HCT116 (cell line): ENCODE measurements around the gene NSMF. TPM values are rescaled to one million over a fixed set of nuclear protein-coding genes. Genes with fewer than 3 reads are reported as not detected.

Experiments used
- ATAC-seq: fragments of 200-7000 bp; cut with Tn5 transposase; 2 replicates; pipeline ENCODE4 v1.9.1; 2020; ENCODE audit warnings: mild to moderate bottlenecking, moderate library complexity
- BruUV-seq: library from RNA; stranded (reverse); fragments of 400-500 nt; replicated peaks from 2 replicates; lab custom pipeline; 2021; lab: Mats Ljungman, UMichigan
- CTCF ChIA-PET: fragments of 300-600 bp; sonication (Branson Sonifier 250); formaldehyde crosslinking; loops from one replicate; lab custom pipeline; 2021; ENCODE audit warnings: antibody characterized with exemption; lab: Charles Lee
- POLR2A ChIA-PET: fragments of 300-600, 350-600 bp; sonication (Branson Sonifier 250); formaldehyde crosslinking; loops from one replicate; lab custom pipeline; 2021; ENCODE audit warnings: antibody characterized with exemption; lab: Charles Lee
- RAD21 ChIA-PET, 2 experiments: fragments of 300-600 bp; sonication (Branson Sonifier 250); formaldehyde crosslinking; loops; one replicate each; lab custom pipeline; 2023; ENCODE audit warnings: low total read pairs in 2 of 2; ENCODE audit not compliant: uncharacterized antibody in 2 of 2, unreplicated experiment in 2 of 2, low non-redundant PET in 1 of 2; lab: Charles Lee
- DNase-seq: peaks from one replicate; pipeline ENCODE4 v3.0.0-alpha.2; 2010; ENCODE audit warnings: low read depth, low spot score
- H2AFZ ChIP-seq: fragments of 200-600 bp; shearing (Covaris generic), sonication (generic); 2 replicates; pipeline ENCODE4 v1.6.1; 2017; ENCODE audit warnings: low read depth, mixed run types, mixed read lengths, antibody characterized with exemption, low read length; ENCODE audit not compliant: poor library complexity, severe bottlenecking
- H3K27ac ChIP-seq: 2 replicates; pipeline ENCODE4 v1.5.1; 2012; ENCODE audit warnings: low read depth, low read length
- H3K27me3 ChIP-seq: fragments of 200-600 bp; sonication (generic); 2 replicates; pipeline ENCODE4 v1.6.1; 2016; ENCODE audit warnings: mixed run types, low read length, mixed read lengths; ENCODE audit not compliant: insufficient read depth
- H3K36me3 ChIP-seq, 2 experiments: fragments of 200-500 bp in 1 of 2; fragments of 200-600 bp in 1 of 2; sonication (Bioruptor generic) in 1 of 2; sonication (generic) in 1 of 2; 2 replicates each; pipeline versions ENCODE4 v1.5.1 to v1.6.1; 2014 to 2016; ENCODE audit warnings: low read length in 2 of 2, inconsistent platforms in 1 of 2, mixed read lengths in 1 of 2, mixed run types in 1 of 2; ENCODE audit not compliant: insufficient read depth in 2 of 2, control insufficient read depth in 1 of 2
- H3K4me1 ChIP-seq, 2 experiments: fragments of 200-600 bp in 1 of 2; sonication (generic) in 1 of 2; 2 replicates each; pipeline versions ENCODE4 v1.5.1 to v1.6.1; 2012 to 2017; ENCODE audit warnings: low read length in 2 of 2, inconsistent platforms in 1 of 2, mild to moderate bottlenecking in 1 of 2, mixed read lengths in 1 of 2, mixed run types in 1 of 2, moderate library complexity in 1 of 2; ENCODE audit not compliant: insufficient read depth in 2 of 2, control insufficient read depth in 1 of 2
- H3K4me2 ChIP-seq: fragments of 200-600 bp; sonication (generic); 2 replicates; pipeline ENCODE4 v1.6.1; 2017; ENCODE audit warnings: mixed run types, low read length, mixed read lengths
- H3K4me3 ChIP-seq, 2 experiments: fragments of 200-600 bp in 1 of 2; sonication (generic) in 1 of 2; replicated peaks in 1 of 2; 2 replicates each; pipeline ENCODE4 v1.5.1; 2011 to 2016; ENCODE audit warnings: low read length in 2 of 2, control low read depth in 1 of 2, low read depth in 1 of 2, mild to moderate bottlenecking in 1 of 2, mixed read lengths in 1 of 2, mixed run types in 1 of 2
- H3K79me2 ChIP-seq: fragments of 200-600 bp; sonication (generic); 2 replicates; pipeline ENCODE4 v1.6.1; 2017; ENCODE audit warnings: mild to moderate bottlenecking, mixed run types, low read length, moderate library complexity, mixed read lengths; ENCODE audit not compliant: insufficient read depth
- H3K9ac ChIP-seq: fragments of 200-600 bp; sonication (generic); 2 replicates; pipeline ENCODE4 v1.6.1; 2016; ENCODE audit warnings: low read length, mixed read lengths
- H3K9me2 ChIP-seq: fragments of 200-600 bp; sonication (generic), shearing (Covaris generic); 2 replicates; pipeline ENCODE4 v1.6.1; 2017; ENCODE audit warnings: mixed run types, mild to moderate bottlenecking, moderate library complexity; ENCODE audit not compliant: insufficient read depth
- H3K9me3 ChIP-seq, 2 experiments: fragments of 200-500 bp in 1 of 2; fragments of 200-600 bp in 1 of 2; sonication (Bioruptor generic) in 1 of 2; sonication (generic) in 1 of 2; 2 replicates each; pipeline ENCODE4 v1.6.1; 2014 to 2017; ENCODE audit warnings: low read length in 2 of 2, mixed read lengths in 2 of 2, inconsistent platforms in 1 of 2, low read depth in 1 of 2, mild to moderate bottlenecking in 1 of 2, mixed run types in 1 of 2, moderate library complexity in 1 of 2; ENCODE audit not compliant: control insufficient read depth in 1 of 2, insufficient read depth in 1 of 2
- H4K20me1 ChIP-seq: fragments of 200-600 bp; sonication (generic), shearing (Covaris generic); 2 replicates; pipeline ENCODE4 v1.6.1; 2017; ENCODE audit warnings: mixed run types, mild to moderate bottlenecking, moderate library complexity; ENCODE audit not compliant: insufficient read depth
- CBX3 ChIP-seq: IDR thresholded peaks from 2 replicates; pipeline ENCODE4 v1.6.1; 2012; ENCODE audit warnings: low read depth
- CEBPB ChIP-seq: IDR thresholded peaks from 2 replicates; pipeline ENCODE4 v1.6.1; 2012; ENCODE audit warnings: low read depth
- EGR1 ChIP-seq: IDR thresholded peaks from 2 replicates; pipeline ENCODE4 v1.6.1; 2012; ENCODE audit warnings: low read depth
- ELF1 ChIP-seq: IDR thresholded peaks from 2 replicates; pipeline ENCODE4 v1.6.1; 2012; ENCODE audit warnings: low read depth, borderline replicate concordance
- EZH2 ChIP-seq: fragments of 200-600 bp; sonication (generic); IDR thresholded peaks from 2 replicates; pipeline ENCODE4 v1.6.1; 2017; ENCODE audit warnings: antibody characterized with exemption, mixed run types
- EZH2phosphoT487 ChIP-seq: fragments of 200-600 bp; IDR thresholded peaks from 2 replicates; pipeline ENCODE4 v1.6.1; 2018; ENCODE audit warnings: antibody characterized with exemption, borderline replicate concordance
- FOSL1 ChIP-seq: IDR thresholded peaks from 2 replicates; pipeline ENCODE4 v1.6.1; 2012; ENCODE audit warnings: low read depth
- JUND ChIP-seq: IDR thresholded peaks from 2 replicates; pipeline ENCODE4 v1.6.1; 2012
- POLR2A ChIP-seq: IDR thresholded peaks from 2 replicates; pipeline ENCODE4 v1.7.0; 2011; ENCODE audit warnings: borderline replicate concordance; ENCODE audit not compliant: insufficient read depth, insufficient read length; ENCODE audit errors: extremely low read depth
- POLR2AphosphoS5 ChIP-seq: IDR thresholded peaks from 2 replicates; pipeline ENCODE4 v1.6.1; 2011; ENCODE audit warnings: mild to moderate bottlenecking, low read depth, low read length, moderate library complexity
- RAD21 ChIP-seq: IDR thresholded peaks from 2 replicates; pipeline ENCODE4 v1.6.1; 2012; ENCODE audit warnings: low read depth, mild to moderate bottlenecking
- SP1 ChIP-seq: IDR thresholded peaks from 2 replicates; pipeline ENCODE4 v1.6.1; 2012; ENCODE audit warnings: low read depth
- SRF ChIP-seq: IDR thresholded peaks from 2 replicates; pipeline ENCODE4 v1.6.1; 2012; ENCODE audit warnings: low read depth
- TCF7L2 ChIP-seq: IDR thresholded peaks from 2 replicates; pipeline ENCODE4 v1.7.0; 2011; ENCODE audit warnings: borderline replicate concordance, inconsistent platforms; ENCODE audit not compliant: insufficient read depth, insufficient read length; ENCODE audit errors: extremely low read depth
- YY1 ChIP-seq: IDR thresholded peaks from 2 replicates; pipeline ENCODE4 v1.6.1; 2011; ENCODE audit warnings: low read length, low read depth, moderate library complexity, mild to moderate bottlenecking; ENCODE audit not compliant: insufficient replicate concordance; ENCODE audit errors: extremely low read depth
- ZFX ChIP-seq: fragments of 450-650 bp; IDR thresholded peaks from 2 replicates; pipeline ENCODE4 v1.6.1; 2017
- ZNF274 ChIP-seq: fragments of 200-500 bp; sonication (Bioruptor generic); IDR thresholded peaks from 2 replicates; pipeline ENCODE4 v1.6.1; 2014; ENCODE audit warnings: mild to moderate bottlenecking, low read depth, low read length, inconsistent platforms
- intact Hi-C: fragments of 100-400 bp; cut with micrococcal nuclease; formaldehyde crosslinking; loops from 2 replicates; pipeline ENCODE4 v1.10.0; 2022
- total RNA-seq: library from RNA; stranded (reverse); gene quantifications from one replicate; pipeline ENCODE4 v1.2.1, GENCODE V29; 2021; ENCODE audit not compliant: unreplicated experiment
- TF ChIP-seq, protein P1 (sequence below), 3 experiments: fragments of 200-600 bp in 1 of 3; sonication (generic) in 1 of 3; IDR thresholded peaks in 2 of 3; conservative IDR thresholded peaks in 1 of 3; 2 replicates each; pipeline ENCODE4 v1.5.1; 2012 to 2017; ENCODE audit warnings: low read depth in 2 of 3, low read length in 2 of 3, antibody characterized with exemption in 1 of 3, borderline replicate concordance in 1 of 3, control low read depth in 1 of 3, mild to moderate bottlenecking in 1 of 3, mixed read lengths in 1 of 3, mixed run types in 1 of 3, moderate library complexity in 1 of 3; ENCODE audit not compliant: insufficient read depth in 1 of 3
- TF ChIP-seq, protein P2 (sequence below): IDR thresholded peaks from 2 replicates; pipeline ENCODE4 v1.6.1; 2012; ENCODE audit warnings: low read depth
- TF ChIP-seq, protein P3 (sequence below): IDR thresholded peaks from 2 replicates; pipeline ENCODE4 v1.6.1; 2011; ENCODE audit warnings: mild to moderate bottlenecking, low read length, moderate library complexity; ENCODE audit not compliant: insufficient replicate concordance; ENCODE audit errors: extremely low read depth

Gene NSMF
- total RNA-seq, 1 experiment from 2014 or later: 81.9 TPM

DNA sequence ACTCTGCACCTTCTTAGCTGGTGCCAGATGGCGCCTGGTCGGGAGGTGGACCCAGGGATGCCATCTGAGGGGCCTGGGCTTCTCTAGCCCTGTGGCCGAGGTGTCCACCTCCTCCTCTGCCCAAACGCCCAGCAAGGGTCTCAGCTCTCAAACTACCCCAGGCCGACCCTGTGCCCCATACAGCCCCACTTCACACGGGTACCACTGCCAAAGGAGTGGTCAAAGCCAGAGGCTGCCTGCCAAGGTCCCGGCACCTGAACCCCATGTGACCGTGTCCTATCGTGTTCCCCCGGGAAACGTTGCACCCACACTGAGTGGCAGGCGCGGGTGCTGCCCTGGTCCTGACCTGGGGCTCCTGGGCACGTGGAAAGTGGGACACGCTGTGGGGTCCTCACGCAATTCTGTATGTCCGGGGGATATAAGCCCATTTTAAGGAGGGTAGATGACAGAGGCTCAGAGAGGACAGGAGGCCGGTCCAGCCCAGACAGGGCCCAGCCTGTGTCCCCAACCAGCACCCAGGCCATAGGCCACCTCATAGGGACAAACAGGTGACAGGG lies 19.9 kb downstream of the NSMF start:
- Histone ChIP-seq H3K4me2 (no peak overlapping the region), H3K4me1 (peaks cover 26 to 40% of the 10 kb centered on the region in 2 experiments), H4K20me1 (no peaks in the 10 kb centered on the region), H3K79me2 (no peaks in the 10 kb centered on the region), H2AFZ (no peak overlapping the region), H3K27me3 (no peaks in the 10 kb centered on the region), H3K9me3 (no peaks in the 10 kb centered on the region), H3K4me3 (no peak overlapping the region), H3K9ac (no peak overlapping the region), H3K9me2 (no peaks in the 10 kb centered on the region), H3K36me3 (no peaks in the 10 kb centered on the region), H3K27ac (no peak overlapping the region)
- TF ChIP-seq ZFX (no peak), ELF1 (no peak), FOSL1 (no peak), SRF (no peak), EZH2phosphoT487 (no peak), SP1 (no peak), ZNF274 (no peak), YY1 (no peak), RAD21 (no peak), JUND (no peak), TCF7L2 (no peak), EGR1 (no peak), EZH2 (no peak), CBX3 (no peak), CEBPB (no peak), POLR2AphosphoS5 (no peak), POLR2A (no peak)
- TF ChIP-seq, protein P1, sequence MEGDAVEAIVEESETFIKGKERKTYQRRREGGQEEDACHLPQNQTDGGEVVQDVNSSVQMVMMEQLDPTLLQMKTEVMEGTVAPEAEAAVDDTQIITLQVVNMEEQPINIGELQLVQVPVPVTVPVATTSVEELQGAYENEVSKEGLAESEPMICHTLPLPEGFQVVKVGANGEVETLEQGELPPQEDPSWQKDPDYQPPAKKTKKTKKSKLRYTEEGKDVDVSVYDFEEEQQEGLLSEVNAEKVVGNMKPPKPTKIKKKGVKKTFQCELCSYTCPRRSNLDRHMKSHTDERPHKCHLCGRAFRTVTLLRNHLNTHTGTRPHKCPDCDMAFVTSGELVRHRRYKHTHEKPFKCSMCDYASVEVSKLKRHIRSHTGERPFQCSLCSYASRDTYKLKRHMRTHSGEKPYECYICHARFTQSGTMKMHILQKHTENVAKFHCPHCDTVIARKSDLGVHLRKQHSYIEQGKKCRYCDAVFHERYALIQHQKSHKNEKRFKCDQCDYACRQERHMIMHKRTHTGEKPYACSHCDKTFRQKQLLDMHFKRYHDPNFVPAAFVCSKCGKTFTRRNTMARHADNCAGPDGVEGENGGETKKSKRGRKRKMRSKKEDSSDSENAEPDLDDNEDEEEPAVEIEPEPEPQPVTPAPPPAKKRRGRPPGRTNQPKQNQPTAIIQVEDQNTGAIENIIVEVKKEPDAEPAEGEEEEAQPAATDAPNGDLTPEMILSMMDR (IDR thresholded peaks at IDR 0.05 in 2 of 3, conservative IDR thresholded peaks at IDR 0.05 in 1 of 3; ENCODE audit: borderline replicate concordance in 1 of 3, insufficient read depth in 1 of 3, low read depth in 2 of 3, low read length in 2 of 3): no peak
- TF ChIP-seq, protein P2, sequence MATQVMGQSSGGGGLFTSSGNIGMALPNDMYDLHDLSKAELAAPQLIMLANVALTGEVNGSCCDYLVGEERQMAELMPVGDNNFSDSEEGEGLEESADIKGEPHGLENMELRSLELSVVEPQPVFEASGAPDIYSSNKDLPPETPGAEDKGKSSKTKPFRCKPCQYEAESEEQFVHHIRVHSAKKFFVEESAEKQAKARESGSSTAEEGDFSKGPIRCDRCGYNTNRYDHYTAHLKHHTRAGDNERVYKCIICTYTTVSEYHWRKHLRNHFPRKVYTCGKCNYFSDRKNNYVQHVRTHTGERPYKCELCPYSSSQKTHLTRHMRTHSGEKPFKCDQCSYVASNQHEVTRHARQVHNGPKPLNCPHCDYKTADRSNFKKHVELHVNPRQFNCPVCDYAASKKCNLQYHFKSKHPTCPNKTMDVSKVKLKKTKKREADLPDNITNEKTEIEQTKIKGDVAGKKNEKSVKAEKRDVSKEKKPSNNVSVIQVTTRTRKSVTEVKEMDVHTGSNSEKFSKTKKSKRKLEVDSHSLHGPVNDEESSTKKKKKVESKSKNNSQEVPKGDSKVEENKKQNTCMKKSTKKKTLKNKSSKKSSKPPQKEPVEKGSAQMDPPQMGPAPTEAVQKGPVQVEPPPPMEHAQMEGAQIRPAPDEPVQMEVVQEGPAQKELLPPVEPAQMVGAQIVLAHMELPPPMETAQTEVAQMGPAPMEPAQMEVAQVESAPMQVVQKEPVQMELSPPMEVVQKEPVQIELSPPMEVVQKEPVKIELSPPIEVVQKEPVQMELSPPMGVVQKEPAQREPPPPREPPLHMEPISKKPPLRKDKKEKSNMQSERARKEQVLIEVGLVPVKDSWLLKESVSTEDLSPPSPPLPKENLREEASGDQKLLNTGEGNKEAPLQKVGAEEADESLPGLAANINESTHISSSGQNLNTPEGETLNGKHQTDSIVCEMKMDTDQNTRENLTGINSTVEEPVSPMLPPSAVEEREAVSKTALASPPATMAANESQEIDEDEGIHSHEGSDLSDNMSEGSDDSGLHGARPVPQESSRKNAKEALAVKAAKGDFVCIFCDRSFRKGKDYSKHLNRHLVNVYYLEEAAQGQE: no peak
- TF ChIP-seq, protein P3, sequence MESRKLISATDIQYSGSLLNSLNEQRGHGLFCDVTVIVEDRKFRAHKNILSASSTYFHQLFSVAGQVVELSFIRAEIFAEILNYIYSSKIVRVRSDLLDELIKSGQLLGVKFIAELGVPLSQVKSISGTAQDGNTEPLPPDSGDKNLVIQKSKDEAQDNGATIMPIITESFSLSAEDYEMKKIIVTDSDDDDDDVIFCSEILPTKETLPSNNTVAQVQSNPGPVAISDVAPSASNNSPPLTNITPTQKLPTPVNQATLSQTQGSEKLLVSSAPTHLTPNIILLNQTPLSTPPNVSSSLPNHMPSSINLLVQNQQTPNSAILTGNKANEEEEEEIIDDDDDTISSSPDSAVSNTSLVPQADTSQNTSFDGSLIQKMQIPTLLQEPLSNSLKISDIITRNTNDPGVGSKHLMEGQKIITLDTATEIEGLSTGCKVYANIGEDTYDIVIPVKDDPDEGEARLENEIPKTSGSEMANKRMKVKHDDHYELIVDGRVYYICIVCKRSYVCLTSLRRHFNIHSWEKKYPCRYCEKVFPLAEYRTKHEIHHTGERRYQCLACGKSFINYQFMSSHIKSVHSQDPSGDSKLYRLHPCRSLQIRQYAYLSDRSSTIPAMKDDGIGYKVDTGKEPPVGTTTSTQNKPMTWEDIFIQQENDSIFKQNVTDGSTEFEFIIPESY: no peak
- intact Hi-C loops: no loop called here
- RAD21 ChIA-PET: no interaction called here
- BruUV-seq: no TSS peak
- no peak for DNase-seq
- ATAC-seq: no peak
- POLR2A ChIA-PET: no interaction called here
- CTCF ChIA-PET: interaction anchor here (0.6 kb wide), 1 partner anchor 203 kb away, joined by 3 read pairs; no protein-coding TSS in a partner anchor
